ENCODE measurements around the gene TMEM115.

The TMEM115 gene

GRCh38 chr3:50355829-50356552 lies 3.3 kb downstream of the TMEM115 start (continued):
- TF ChIP-seq, protein P1, sequence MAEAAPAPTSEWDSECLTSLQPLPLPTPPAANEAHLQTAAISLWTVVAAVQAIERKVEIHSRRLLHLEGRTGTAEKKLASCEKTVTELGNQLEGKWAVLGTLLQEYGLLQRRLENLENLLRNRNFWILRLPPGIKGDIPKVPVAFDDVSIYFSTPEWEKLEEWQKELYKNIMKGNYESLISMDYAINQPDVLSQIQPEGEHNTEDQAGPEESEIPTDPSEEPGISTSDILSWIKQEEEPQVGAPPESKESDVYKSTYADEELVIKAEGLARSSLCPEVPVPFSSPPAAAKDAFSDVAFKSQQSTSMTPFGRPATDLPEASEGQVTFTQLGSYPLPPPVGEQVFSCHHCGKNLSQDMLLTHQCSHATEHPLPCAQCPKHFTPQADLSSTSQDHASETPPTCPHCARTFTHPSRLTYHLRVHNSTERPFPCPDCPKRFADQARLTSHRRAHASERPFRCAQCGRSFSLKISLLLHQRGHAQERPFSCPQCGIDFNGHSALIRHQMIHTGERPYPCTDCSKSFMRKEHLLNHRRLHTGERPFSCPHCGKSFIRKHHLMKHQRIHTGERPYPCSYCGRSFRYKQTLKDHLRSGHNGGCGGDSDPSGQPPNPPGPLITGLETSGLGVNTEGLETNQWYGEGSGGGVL (tag by site-specific recombination; IDR thresholded peaks at IDR 0.05) = no peak
- TF ChIP-seq ZBTB48 (tag by site-specific recombination; IDR thresholded peaks at IDR 0.05) = peak; percentile 46; the same call in 1 of the 2 replicates
- TF ChIP-seq BCL6B (tag by site-specific recombination; IDR thresholded peaks at IDR 0.05) = no peak
- no peak for TF ChIP-seq BCL11A (tag by site-specific recombination; IDR thresholded peaks at IDR 0.05; ENCODE audit: low read depth)
- TF ChIP-seq GLIS1 (tag by site-specific recombination; IDR thresholded peaks at IDR 0.05) = peak; percentile 60
- TF ChIP-seq, protein P2, sequence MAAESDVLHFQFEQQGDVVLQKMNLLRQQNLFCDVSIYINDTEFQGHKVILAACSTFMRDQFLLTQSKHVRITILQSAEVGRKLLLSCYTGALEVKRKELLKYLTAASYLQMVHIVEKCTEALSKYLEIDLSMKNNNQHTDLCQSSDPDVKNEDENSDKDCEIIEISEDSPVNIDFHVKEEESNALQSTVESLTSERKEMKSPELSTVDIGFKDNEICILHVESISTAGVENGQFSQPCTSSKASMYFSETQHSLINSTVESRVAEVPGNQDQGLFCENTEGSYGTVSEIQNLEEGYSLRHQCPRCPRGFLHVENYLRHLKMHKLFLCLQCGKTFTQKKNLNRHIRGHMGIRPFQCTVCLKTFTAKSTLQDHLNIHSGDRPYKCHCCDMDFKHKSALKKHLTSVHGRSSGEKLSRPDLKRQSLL (tag by site-specific recombination; IDR thresholded peaks at IDR 0.05) = no peak
- TF ChIP-seq, protein P3, sequence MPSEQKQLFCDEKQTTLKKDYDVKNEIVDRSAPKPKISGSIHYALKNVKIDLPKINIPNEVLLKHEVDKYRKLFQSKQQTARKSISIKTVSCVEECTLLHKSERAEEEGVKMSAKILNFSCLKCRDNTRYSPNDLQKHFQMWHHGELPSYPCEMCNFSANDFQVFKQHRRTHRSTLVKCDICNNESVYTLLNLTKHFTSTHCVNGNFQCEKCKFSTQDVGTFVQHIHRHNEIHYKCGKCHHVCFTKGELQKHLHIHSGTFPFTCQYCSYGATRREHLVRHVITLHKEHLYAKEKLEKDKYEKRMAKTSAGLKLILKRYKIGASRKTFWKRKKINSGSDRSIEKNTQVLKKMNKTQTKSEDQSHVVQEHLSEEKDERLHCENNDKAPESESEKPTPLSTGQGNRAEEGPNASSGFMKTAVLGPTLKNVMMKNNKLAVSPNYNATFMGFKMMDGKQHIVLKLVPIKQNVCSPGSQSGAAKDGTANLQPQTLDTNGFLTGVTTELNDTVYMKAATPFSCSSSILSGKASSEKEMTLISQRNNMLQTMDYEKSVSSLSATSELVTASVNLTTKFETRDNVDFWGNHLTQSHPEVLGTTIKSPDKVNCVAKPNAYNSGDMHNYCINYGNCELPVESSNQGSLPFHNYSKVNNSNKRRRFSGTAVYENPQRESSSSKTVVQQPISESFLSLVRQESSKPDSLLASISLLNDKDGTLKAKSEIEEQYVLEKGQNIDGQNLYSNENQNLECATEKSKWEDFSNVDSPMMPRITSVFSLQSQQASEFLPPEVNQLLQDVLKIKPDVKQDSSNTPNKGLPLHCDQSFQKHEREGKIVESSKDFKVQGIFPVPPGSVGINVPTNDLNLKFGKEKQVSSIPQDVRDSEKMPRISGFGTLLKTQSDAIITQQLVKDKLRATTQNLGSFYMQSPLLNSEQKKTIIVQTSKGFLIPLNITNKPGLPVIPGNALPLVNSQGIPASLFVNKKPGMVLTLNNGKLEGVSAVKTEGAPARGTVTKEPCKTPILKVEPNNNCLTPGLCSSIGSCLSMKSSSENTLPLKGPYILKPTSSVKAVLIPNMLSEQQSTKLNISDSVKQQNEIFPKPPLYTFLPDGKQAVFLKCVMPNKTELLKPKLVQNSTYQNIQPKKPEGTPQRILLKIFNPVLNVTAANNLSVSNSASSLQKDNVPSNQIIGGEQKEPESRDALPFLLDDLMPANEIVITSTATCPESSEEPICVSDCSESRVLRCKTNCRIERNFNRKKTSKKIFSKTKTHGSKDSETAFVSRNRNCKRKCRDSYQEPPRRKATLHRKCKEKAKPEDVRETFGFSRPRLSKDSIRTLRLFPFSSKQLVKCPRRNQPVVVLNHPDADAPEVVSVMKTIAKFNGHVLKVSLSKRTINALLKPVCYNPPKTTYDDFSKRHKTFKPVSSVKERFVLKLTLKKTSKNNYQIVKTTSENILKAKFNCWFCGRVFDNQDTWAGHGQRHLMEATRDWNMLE (tag by site-specific recombination; conservative IDR thresholded peaks at IDR 0.05; ENCODE audit: low read depth) = no peak
- TF ChIP-seq ZNF354C (tag by site-specific recombination; IDR thresholded peaks at IDR 0.05; ENCODE audit: borderline replicate concordance, low read depth) = no peak
- TF ChIP-seq ZNF155 (tag by site-specific recombination; IDR thresholded peaks at IDR 0.05) = no peak
- TF ChIP-seq, protein P4, sequence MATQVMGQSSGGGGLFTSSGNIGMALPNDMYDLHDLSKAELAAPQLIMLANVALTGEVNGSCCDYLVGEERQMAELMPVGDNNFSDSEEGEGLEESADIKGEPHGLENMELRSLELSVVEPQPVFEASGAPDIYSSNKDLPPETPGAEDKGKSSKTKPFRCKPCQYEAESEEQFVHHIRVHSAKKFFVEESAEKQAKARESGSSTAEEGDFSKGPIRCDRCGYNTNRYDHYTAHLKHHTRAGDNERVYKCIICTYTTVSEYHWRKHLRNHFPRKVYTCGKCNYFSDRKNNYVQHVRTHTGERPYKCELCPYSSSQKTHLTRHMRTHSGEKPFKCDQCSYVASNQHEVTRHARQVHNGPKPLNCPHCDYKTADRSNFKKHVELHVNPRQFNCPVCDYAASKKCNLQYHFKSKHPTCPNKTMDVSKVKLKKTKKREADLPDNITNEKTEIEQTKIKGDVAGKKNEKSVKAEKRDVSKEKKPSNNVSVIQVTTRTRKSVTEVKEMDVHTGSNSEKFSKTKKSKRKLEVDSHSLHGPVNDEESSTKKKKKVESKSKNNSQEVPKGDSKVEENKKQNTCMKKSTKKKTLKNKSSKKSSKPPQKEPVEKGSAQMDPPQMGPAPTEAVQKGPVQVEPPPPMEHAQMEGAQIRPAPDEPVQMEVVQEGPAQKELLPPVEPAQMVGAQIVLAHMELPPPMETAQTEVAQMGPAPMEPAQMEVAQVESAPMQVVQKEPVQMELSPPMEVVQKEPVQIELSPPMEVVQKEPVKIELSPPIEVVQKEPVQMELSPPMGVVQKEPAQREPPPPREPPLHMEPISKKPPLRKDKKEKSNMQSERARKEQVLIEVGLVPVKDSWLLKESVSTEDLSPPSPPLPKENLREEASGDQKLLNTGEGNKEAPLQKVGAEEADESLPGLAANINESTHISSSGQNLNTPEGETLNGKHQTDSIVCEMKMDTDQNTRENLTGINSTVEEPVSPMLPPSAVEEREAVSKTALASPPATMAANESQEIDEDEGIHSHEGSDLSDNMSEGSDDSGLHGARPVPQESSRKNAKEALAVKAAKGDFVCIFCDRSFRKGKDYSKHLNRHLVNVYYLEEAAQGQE (tag by site-specific recombination; IDR thresholded peaks at IDR 0.05) = no peak
- TF ChIP-seq, protein P5, sequence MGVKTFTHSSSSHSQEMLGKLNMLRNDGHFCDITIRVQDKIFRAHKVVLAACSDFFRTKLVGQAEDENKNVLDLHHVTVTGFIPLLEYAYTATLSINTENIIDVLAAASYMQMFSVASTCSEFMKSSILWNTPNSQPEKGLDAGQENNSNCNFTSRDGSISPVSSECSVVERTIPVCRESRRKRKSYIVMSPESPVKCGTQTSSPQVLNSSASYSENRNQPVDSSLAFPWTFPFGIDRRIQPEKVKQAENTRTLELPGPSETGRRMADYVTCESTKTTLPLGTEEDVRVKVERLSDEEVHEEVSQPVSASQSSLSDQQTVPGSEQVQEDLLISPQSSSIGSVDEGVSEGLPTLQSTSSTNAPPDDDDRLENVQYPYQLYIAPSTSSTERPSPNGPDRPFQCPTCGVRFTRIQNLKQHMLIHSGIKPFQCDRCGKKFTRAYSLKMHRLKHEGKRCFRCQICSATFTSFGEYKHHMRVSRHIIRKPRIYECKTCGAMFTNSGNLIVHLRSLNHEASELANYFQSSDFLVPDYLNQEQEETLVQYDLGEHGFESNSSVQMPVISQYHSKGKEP (tag by site-specific recombination; IDR thresholded peaks at IDR 0.05) = no peak
- no peak for TF ChIP-seq ZNF658 (tag by site-specific recombination; IDR thresholded peaks at IDR 0.05)
- no peak for TF ChIP-seq ZNF239 (tag by site-specific recombination; IDR thresholded peaks at IDR 0.05)

All from HEK293 (cell line).